Urinary bladder (tissue), 4 donors: ENCODE results near the gene SGSM1. TPM values are rescaled to one million over a fixed set of nuclear protein-coding genes. Genes with fewer than 3 reads are reported as not detected.
A peak's percentile ranks its signal among the peaks of the same experiment; 100 is the strongest.

Source experiments
- DNase-seq: peaks from one replicate; pipeline ENCODE4 v3.0.0-alpha.2; 2015; ENCODE audit errors: extremely low spot score
- H3K27ac ChIP-seq: one replicate; pipeline ENCODE4 v1.5.1; 2013; ENCODE audit warnings: low read depth, mild to moderate bottlenecking, moderate library complexity
- H3K36me3 ChIP-seq: one replicate; pipeline ENCODE4 v1.6.1; 2013; ENCODE audit warnings: mild to moderate bottlenecking, moderate library complexity; ENCODE audit not compliant: insufficient read depth
- H3K4me1 ChIP-seq: one replicate; pipeline ENCODE4 v1.6.1; 2013; ENCODE audit warnings: mild to moderate bottlenecking, moderate library complexity; ENCODE audit not compliant: insufficient read depth
- H3K4me3 ChIP-seq: one replicate; pipeline ENCODE4 v1.5.1; 2013; ENCODE audit warnings: low read depth, low read length
- WGBS: extraction: QIAGEN DNeasy Blood & Tissue Kit; methylation state at CpG from one replicate; pipeline ENCODE4 v1.1.7; 2013; 5-methylcytosine and 5-hydroxymethylcytosine counted together
- polyA plus RNA-seq: library from polyadenylated mRNA; stranded (reverse); fragments of 200-250 nt; gene quantifications from one replicate; pipeline ENCODE4 v1.2.3, GENCODE V29; 2013
- total RNA-seq: library from RNA; depleted of rRNA; stranded (reverse); fragments of >200 nt; gene quantifications from one replicate; pipeline ENCODE4 v1.2.3, GENCODE V29; 2014
- donor health status: healthy with polysubstance abuse.
- donor health status: healthy.

SGSM1 gene
- total RNA-seq (1.9 TPM), polyA plus RNA-seq (2.0 TPM)

GRCh38 chr22:24805790-24806662 lies at the start of gene SGSM1:
Gene SGSM1 (plus strand): TSS chr22:24806211. CDS start chr22:24806326, 115 bp downstream.
- DNase-seq: peak; percentile 15
- no peaks in the 10 kb centered on the region for H3K4me1 ChIP-seq
- 2% methylated on average over 80 of the region's 80 CpGs for WGBS
- H3K36me3 ChIP-seq: no peaks in the 10 kb centered on the region
- peak within 1 kb of the TSS; percentile 55 for H3K4me3 ChIP-seq
- H3K27ac ChIP-seq: no peak within 1 kb of the TSS

GRCh38 chr22:24758164-24758799 lies 47.7 kb upstream of the SGSM1 start:
- 58% methylated on average over 12 of the region's 12 CpGs for WGBS
- Histone ChIP-seq H3K27ac (no peak overlapping the region), H3K4me1 (no peaks in the 10 kb centered on the region), H3K4me3 (no peak overlapping the region), H3K36me3 (no peaks in the 10 kb centered on the region)
- peak; percentile 32 for DNase-seq

- WGBS: 74% methylated on average over 6 of the region's 6 CpGs
- H3K4me3 ChIP-seq: no peak overlapping the region
- DNase-seq: no peak
- H3K27ac ChIP-seq: no peak overlapping the region
- no peaks in the 10 kb centered on the region for H3K4me1 ChIP-seq
- no peaks in the 10 kb centered on the region for H3K36me3 ChIP-seq
Measured at GRCh38 chr22:24759765-24760164, 46.2 kb upstream of the SGSM1 start.

- H3K4me1 ChIP-seq: no peaks in the 10 kb centered on the region
- H3K4me3 ChIP-seq: no peak overlapping the region
- WGBS: 66% methylated on average over 7 of the region's 7 CpGs
- DNase-seq: no peak
- H3K27ac ChIP-seq: no peak overlapping the region
- no peaks in the 10 kb centered on the region for H3K36me3 ChIP-seq
Measured at GRCh38 chr22:24760708-24761306, 45.2 kb upstream of the SGSM1 start.

DNA sequence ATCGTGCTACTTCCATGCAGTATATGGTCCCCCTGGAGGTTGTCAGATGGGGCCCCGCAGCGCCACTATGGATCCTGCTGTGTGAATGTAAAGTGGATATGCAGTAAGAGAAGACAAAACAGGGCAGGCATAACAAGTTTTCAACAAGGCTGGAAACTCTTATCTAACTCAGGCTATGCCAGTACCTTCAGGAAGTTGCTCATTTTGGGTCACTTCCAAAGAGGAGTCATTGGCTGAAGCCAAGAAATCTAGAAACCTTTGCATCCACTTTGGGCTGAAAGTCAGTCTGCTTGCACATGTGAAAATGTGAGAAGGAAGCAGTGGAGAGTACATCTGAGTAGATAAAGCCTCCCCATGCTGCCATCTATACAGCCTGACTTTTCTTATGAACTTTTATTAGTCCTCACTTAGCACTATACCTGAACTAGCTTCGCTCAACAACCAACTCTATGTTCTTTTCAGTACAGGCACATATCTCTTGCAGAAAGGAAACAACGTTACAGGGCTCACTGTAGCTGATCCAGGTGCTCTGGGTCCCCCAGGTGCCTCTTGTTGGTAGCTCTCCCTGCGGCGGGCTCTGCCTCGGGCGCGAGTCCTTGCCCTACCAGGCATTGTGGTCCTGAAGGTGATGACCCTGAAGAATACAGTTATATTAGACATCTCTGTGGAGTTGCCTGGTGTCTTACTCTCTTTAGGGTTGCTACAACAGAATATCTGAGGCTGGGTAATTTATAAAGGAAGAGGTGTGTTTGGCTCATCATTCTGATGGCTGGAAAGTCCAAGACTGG lies 43.9 kb upstream of the SGSM1 start:
- H3K36me3 ChIP-seq: no peaks in the 10 kb centered on the region
- no peaks in the 10 kb centered on the region for H3K4me1 ChIP-seq
- no peak for DNase-seq
- 91% methylated on average over 10 of the region's 10 CpGs for WGBS
- H3K27ac ChIP-seq: no peak overlapping the region
- H3K4me3 ChIP-seq: no peak overlapping the region

DNA sequence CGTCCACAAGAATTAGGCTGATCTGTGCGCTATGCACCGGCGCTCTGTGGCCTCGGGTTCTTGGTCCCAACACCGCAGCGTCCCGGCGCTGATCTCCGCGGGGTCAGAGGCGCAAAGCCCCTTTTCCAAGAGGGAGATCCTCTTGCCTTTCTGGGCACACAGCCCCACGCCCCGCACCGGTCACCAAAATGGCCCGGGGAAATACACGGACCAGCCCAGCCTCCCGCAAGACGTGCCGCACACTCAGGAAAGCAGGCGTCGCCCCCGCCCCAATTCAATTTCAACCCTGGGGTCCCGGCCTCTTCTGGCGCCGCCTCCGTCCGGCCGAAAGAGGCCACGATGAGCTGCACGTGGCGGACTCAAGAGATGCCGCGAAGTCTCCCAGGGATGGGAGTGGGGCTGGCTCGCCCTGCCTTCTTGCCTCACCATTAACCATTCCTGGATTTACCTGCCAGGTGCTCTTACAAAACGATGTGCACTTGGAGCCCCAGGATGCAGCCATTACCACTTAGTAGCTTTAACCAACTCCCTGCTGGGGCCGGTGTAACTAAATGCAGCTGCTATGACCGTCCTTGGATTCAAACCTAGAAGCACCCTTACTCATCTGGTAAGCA lies 42.0 kb upstream of the SGSM1 start:
- Histone ChIP-seq H3K27ac (no peak overlapping the region), H3K36me3 (no peaks in the 10 kb centered on the region), H3K4me1 (no peaks in the 10 kb centered on the region), H3K4me3 (no peak overlapping the region)
- no peak for DNase-seq
- WGBS: 81% methylated on average over 38 of the region's 38 CpGs

DNA sequence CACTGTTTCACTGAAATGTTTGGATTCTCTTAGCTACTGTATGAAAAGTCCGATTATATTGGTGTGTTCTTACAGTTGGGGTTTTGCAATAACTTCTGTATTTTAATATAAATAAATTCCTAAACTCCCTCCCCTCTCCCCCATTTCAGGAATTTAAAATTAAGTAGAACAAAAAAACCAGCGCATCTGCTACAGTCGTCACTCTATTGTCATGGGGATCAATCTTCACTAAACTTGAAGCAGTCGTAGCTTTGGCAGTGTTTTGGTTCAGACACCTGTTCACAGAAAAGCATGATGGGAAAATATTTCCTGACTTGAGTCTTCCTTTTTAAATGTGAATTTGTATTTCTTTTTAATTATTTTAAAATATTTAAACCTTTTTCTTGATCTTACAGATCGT lies 40.8 kb upstream of the SGSM1 start:
- Histone ChIP-seq H3K4me3 (no peak overlapping the region), H3K27ac (no peak overlapping the region), H3K36me3 (no peaks in the 10 kb centered on the region), H3K4me1 (no peaks in the 10 kb centered on the region)
- 48% methylated on average over 5 of the region's 5 CpGs for WGBS
- no peak for DNase-seq

- DNase-seq: peak; percentile 50
- Histone ChIP-seq H3K4me3 (no peak overlapping the region), H3K27ac (no peak overlapping the region), H3K36me3 (no peaks in the 10 kb centered on the region), H3K4me1 (no peaks in the 10 kb centered on the region)
- 43% methylated on average over 8 of the region's 8 CpGs for WGBS
Measured at GRCh38 chr22:24768537-24769374, 37.3 kb upstream of the SGSM1 start.

GRCh38 chr22:24772493-24773220 lies 33.4 kb upstream of the SGSM1 start:
- WGBS: 48% methylated on average over 7 of the region's 7 CpGs
- DNase-seq: no peak
- Histone ChIP-seq H3K36me3 (no peaks in the 10 kb centered on the region), H3K4me1 (no peaks in the 10 kb centered on the region), H3K4me3 (no peak overlapping the region), H3K27ac (no peak overlapping the region)

- H3K27ac ChIP-seq: no peak overlapping the region
- H3K4me1 ChIP-seq: no peaks in the 10 kb centered on the region
- no peaks in the 10 kb centered on the region for H3K36me3 ChIP-seq
- DNase-seq: no peak
- H3K4me3 ChIP-seq: no peak overlapping the region
- WGBS: 22% methylated on average over 11 of the region's 11 CpGs
Measured at GRCh38 chr22:24775769-24776492, 30.1 kb upstream of the SGSM1 start.

- WGBS: 47% methylated on average over 5 of the region's 5 CpGs
- H3K4me3 ChIP-seq: no peak overlapping the region
- DNase-seq: no peak
- no peaks in the 10 kb centered on the region for H3K36me3 ChIP-seq
- no peaks in the 10 kb centered on the region for H3K4me1 ChIP-seq
- no peak overlapping the region for H3K27ac ChIP-seq
Measured at GRCh38 chr22:24776525-24776924, 29.5 kb upstream of the SGSM1 start.
